GM19438 (cell line): Measurements from ENCODE around the gene CREBBP.

Experiments
- ATAC-seq: cut with Tn5 transposase; IDR thresholded peaks from one replicate; pipeline ENCODE4 v1.9.1; 2021; ENCODE audit warnings: low read depth; ENCODE audit not compliant: unreplicated experiment

Gene CREBBP

GRCh38 chr16:3857189-3858043 lies 23.1 kb downstream of the CREBBP start:
- ATAC-seq: no peak

GRCh38 chr16:3856367-3857141 lies 24.0 kb downstream of the CREBBP start:
- no peak for ATAC-seq

GRCh38 chr16:3854750-3855541 lies 25.6 kb downstream of the CREBBP start:
- ATAC-seq: no peak

GRCh38 chr16:3850544-3850899 lies 30.0 kb downstream of the CREBBP start:
- no peak for ATAC-seq

- ATAC-seq: no peak
Observed at GRCh38 chr16:3849751-3850543, 30.6 kb downstream of the CREBBP start.

GRCh38 chr16:3846595-3847091 lies 33.9 kb downstream of the CREBBP start:
- no peak for ATAC-seq

GRCh38 chr16:3846087-3846486 lies 34.4 kb downstream of the CREBBP start:
- no peak for ATAC-seq

- no peak for ATAC-seq
Observed at GRCh38 chr16:3842994-3843393, 37.5 kb downstream of the CREBBP start.

- no peak for ATAC-seq
Observed at GRCh38 chr16:3841729-3842508, 38.6 kb downstream of the CREBBP start.

- ATAC-seq: no peak
Observed at GRCh38 chr16:3839402-3840184, 40.9 kb downstream of the CREBBP start.

- no peak for ATAC-seq
Observed at GRCh38 chr16:3838600-3839401, 41.7 kb downstream of the CREBBP start.

- no peak for ATAC-seq
Observed at GRCh38 chr16:3837851-3838586, 42.5 kb downstream of the CREBBP start.

- ATAC-seq: no peak
Observed at GRCh38 chr16:3836641-3837040, 43.9 kb downstream of the CREBBP start.

GRCh38 chr16:3835089-3835602 lies 45.4 kb downstream of the CREBBP start:
- no peak for ATAC-seq

- no peak for ATAC-seq
Observed at GRCh38 chr16:3832668-3833067, 47.8 kb downstream of the CREBBP start.

GRCh38 chr16:3830625-3831254 lies 49.8 kb downstream of the CREBBP start:
- no peak for ATAC-seq
